Activated naive CD8-positive, alpha-beta T cell treated with anti-CD3 and anti-CD28 coated beads for 36 hours (primary cell): Measurements from ENCODE around the gene FGF12. TPM values are rescaled to one million over a fixed set of nuclear protein-coding genes. Genes with fewer than 3 reads are reported as not detected.

Experiments
- DNase-seq: peaks from one replicate; pipeline ENCODE4 v3.0.0; 2021
- H3K27ac Mint-ChIP-seq: one replicate; pipeline ENCODE4 v1.8.0; 2022; ENCODE audit warnings: mild to moderate bottlenecking, moderate library complexity, mixed read lengths
- H3K27me3 Mint-ChIP-seq: one replicate; pipeline ENCODE4 v1.8.0; 2022; ENCODE audit warnings: mild to moderate bottlenecking, mixed read lengths
- H3K36me3 Mint-ChIP-seq: one replicate; pipeline ENCODE4 v1.8.0; 2021; ENCODE audit warnings: mild to moderate bottlenecking, mixed read lengths
- H3K4me1 Mint-ChIP-seq: one replicate; pipeline ENCODE4 v1.8.0; 2021; ENCODE audit warnings: mixed read lengths
- H3K4me3 Mint-ChIP-seq: one replicate; pipeline ENCODE4 v1.8.0; 2022; ENCODE audit warnings: mild to moderate bottlenecking, moderate library complexity, mixed read lengths
- H3K9me3 Mint-ChIP-seq: one replicate; pipeline ENCODE4 v1.8.0; 2022; ENCODE audit warnings: mixed read lengths
- total RNA-seq, 2 experiments: library from RNA; stranded (reverse); gene quantifications; one replicate each; pipeline ENCODE4 v1.2.3, GENCODE V29; 2021

The FGF12 gene
- total RNA-seq, 2 experiments from 2014 or later, result not detected

DNA sequence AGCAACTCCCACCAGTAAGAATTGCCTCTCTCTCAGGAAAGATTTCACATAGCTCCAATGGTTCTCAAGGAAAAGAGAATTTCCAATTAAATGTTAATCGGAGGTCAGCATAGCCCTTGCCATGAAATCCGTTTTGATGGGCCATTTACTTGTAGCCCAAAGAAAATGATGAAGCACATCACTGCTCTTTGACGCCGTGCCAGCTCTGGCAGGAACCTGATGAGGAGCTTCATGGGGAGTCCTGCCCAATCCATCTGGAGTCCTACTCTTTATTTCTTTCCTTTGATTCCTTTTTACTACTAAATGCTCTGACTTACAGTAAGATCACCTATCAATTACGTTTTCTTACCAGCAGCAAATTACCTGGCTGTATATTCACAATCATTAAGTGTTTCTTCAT lies 84.7 kb downstream of the FGF12 start:
- no peak overlapping the region for H3K27ac Mint-ChIP-seq
- no peak for DNase-seq
- no peak overlapping the region for H3K4me3 Mint-ChIP-seq
- no peaks in the 10 kb centered on the region for H3K4me1 Mint-ChIP-seq
- H3K9me3 Mint-ChIP-seq, result no peaks in the 10 kb centered on the region
- H3K36me3 Mint-ChIP-seq, result no peaks in the 10 kb centered on the region
- H3K27me3 Mint-ChIP-seq, result peaks cover 8% of the 10 kb centered on the region

DNA sequence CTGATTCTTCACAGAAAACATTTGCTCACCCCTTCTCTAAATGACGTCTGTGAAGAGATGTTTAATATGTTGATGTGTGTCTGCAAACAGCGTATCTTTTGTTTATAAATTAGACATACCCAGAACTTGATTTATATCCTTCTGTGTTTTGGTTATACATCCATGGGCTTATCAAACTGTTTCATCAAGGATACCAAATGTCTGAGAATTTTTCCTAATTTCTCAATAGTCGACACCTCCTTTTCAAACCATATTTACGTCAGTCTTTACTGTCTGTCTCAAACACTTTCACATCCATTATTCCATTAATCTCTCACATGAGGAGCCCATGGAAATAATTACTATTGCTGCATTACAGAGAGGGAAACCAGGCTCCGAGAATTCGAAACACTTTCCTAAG lies 85.4 kb downstream of the FGF12 start:
- Mint-ChIP-seq H3K4me3 (no peak overlapping the region), H3K36me3 (no peaks in the 10 kb centered on the region), H3K4me1 (no peaks in the 10 kb centered on the region), H3K27ac (no peak overlapping the region), H3K27me3 (peaks cover 8% of the 10 kb centered on the region), H3K9me3 (no peaks in the 10 kb centered on the region)
- DNase-seq, result no peak

DNA sequence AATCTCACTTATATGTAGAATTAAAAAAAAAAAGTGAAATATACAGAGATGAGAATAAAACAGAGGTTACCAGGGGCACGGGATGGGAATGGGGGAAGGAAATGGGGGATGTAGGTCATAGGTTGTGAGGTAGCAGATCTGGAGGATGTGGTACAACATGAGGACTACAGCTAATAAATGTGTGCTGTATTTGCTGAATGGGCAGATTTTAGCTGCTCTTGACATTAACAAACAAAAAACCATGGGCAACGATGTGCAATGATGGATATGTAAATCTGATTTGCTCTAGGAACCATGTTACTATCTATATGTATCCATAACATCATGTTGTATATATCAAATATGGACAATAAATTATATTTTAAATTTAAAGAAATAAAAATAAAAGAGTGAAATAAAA lies 87.4 kb downstream of the FGF12 start:
- Mint-ChIP-seq H3K4me1 (no peaks in the 10 kb centered on the region), H3K27ac (no peak overlapping the region), H3K9me3 (no peaks in the 10 kb centered on the region), H3K36me3 (no peaks in the 10 kb centered on the region), H3K27me3 (peaks cover 8% of the 10 kb centered on the region), H3K4me3 (no peak overlapping the region)
- no peak for DNase-seq

DNA sequence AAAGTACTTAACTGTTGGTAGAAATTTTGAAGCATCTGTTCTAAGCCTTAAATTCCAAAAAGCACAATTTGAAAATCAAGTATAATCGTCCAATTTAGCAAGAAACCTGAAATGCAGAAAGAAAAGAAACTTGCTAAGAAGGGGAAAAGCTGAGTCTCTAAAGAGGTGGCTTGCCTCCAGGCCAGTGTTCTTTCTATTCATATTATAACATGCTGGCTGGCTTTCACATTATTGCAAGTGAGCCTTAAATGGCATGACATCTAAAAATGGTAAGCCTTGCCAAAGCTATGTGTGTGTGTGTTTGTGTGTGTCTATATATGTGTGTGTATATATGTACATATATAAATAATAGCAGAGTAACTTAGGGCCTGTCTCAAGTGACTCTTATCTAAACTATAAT lies 89.5 kb downstream of the FGF12 start:
- H3K27me3 Mint-ChIP-seq, result peaks cover 3% of the 10 kb centered on the region
- no peak overlapping the region for H3K4me3 Mint-ChIP-seq
- no peaks in the 10 kb centered on the region for H3K4me1 Mint-ChIP-seq

DNA sequence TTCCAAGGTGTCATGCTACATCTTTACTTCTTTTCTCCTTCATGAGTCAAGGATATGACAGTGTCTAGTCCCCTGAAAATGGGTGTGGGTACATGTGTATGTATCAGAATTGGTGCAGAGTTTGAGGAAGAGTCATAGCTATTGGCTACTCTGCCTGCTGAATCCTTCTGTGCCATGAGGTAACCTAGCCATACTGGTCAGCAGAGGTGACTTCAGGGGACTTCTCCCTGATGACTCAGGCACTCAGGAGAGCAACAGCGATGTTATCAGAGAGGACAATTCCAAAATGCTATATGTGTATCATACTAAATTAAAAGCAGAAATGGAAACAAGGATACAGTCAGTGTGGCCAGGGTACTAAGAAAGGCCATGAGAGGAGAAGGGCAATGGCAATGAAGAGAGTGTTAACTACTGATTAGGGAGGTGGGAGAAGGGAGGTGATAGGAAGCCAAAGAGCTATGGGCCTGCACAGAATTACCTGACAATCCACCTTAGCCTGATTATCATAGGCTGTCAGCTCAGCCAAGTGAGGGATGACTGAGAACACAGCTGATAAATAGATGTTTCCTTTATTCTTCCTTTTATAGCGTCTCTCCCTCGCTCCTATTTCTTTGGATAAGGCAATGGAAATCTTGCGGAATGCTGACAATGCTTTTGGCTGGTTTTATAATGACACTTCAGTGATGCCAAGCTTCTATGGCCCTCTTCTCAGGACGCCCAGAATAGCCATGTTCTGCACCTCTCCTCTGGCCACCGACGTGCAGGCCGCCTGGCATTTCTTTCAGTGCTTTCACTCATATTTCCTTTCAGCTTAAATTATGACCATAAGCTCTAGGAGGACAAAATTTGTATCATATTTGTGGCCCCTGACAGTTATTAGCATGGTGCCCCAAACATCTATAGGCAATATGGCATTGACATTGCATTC lies 90.6 kb downstream of the FGF12 start:
- DNase-seq, result no peak
- Mint-ChIP-seq H3K9me3 (no peaks in the 10 kb centered on the region), H3K27me3 (peaks cover 3% of the 10 kb centered on the region), H3K4me1 (no peaks in the 10 kb centered on the region), H3K4me3 (no peak overlapping the region), H3K36me3 (no peaks in the 10 kb centered on the region), H3K27ac (no peak overlapping the region)

More for the DNA sequence above, 89.5 kb downstream of the FGF12 start:
- no peaks in the 10 kb centered on the region for H3K9me3 Mint-ChIP-seq
- no peaks in the 10 kb centered on the region for H3K36me3 Mint-ChIP-seq
- DNase-seq, result no peak
- H3K27ac Mint-ChIP-seq, result no peak overlapping the region

DNA sequence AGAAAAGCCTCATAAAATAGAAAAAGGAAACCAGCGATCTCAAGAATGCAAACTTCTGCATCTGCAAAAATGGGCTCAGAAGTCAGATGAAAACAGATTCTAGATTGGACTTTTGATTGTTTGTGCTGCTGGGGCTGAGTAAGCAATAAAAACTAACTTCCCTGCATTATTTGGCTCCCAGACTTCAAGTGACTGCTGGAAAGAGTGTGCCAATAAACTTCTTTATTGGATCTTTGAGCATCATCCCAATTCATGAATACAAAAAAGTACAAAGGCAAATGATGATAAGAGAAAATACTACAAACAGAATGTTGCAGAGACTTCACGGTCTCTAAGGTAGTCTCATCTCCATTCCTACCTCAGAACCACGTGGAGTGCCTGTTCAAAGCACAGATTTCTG lies 97.9 kb downstream of the FGF12 start:
- Mint-ChIP-seq H3K27me3 (peaks cover 3% of the 10 kb centered on the region), H3K9me3 (no peaks in the 10 kb centered on the region), H3K36me3 (no peaks in the 10 kb centered on the region), H3K27ac (no peak overlapping the region), H3K4me1 (no peaks in the 10 kb centered on the region), H3K4me3 (no peak overlapping the region)
- no peak for DNase-seq

DNA sequence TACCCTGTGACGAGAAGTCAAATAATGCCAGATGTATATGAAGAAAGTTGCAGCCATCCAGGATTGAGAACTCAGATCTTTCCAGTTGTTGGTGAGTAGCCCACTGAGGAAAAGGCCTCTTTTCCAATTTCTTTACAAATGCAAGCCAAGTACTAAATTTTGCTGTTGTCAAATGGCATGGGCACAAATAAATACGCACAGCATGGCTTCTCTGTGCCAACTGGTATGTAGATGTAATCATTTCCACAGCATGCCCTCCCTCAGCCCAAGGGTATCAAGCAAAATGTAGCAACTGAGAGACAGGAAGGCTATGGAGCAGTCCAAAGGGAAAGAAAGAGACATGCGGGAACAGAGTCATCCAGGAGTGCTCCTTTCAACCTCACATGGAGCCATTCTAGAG lies 105.4 kb downstream of the FGF12 start:
- Mint-ChIP-seq H3K27ac (no peak overlapping the region), H3K36me3 (no peaks in the 10 kb centered on the region), H3K27me3 (peaks cover 3% of the 10 kb centered on the region), H3K4me1 (no peaks in the 10 kb centered on the region), H3K4me3 (no peak overlapping the region), H3K9me3 (no peaks in the 10 kb centered on the region)
- DNase-seq, result no peak

DNA sequence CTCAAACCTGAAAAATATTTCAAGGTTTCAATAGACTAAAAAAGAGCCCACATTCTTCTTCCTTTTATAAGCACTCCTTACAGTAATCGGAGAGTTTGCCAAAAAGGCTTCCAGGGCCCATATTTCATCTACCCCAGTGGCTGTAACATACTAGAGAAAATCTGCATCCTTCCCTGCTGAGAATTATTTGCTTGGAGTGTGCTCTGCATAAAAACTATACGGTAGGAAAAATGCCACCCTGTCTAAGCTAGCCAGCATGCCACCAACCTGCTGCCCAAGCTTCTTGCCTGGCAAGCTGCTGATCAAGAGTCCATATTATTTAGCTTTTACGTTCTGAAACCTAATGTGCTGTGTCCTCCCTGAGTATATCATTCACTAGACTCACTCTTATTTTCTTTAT lies 107.1 kb downstream of the FGF12 start:
- Mint-ChIP-seq H3K4me3 (no peak overlapping the region), H3K27me3 (peaks cover 3% of the 10 kb centered on the region), H3K36me3 (no peaks in the 10 kb centered on the region), H3K9me3 (no peaks in the 10 kb centered on the region), H3K27ac (no peak overlapping the region), H3K4me1 (no peaks in the 10 kb centered on the region)
- no peak for DNase-seq

DNA sequence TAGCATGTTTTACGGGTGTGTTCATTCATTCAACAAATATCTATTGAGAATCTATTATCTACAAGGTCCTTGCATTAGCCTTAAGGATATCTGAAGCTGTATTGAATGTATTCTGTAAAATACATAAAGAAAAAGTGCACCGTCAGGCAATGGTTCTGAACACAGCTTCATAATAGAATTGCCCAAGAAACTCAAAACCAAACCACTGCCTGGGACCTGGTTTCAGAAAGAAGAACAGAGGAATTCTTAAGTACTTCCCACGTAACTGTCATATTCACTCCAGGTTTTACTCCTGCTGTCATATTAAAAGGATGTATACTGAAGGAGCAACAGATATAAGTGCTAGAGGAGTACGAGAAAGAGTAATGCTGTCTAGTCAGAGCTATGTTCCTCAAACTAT lies 115.9 kb downstream of the FGF12 start:
- Mint-ChIP-seq H3K4me1 (no peaks in the 10 kb centered on the region), H3K27me3 (no peaks in the 10 kb centered on the region), H3K9me3 (no peaks in the 10 kb centered on the region), H3K4me3 (no peak overlapping the region), H3K27ac (no peak overlapping the region), H3K36me3 (no peaks in the 10 kb centered on the region)
- no peak for DNase-seq

DNA sequence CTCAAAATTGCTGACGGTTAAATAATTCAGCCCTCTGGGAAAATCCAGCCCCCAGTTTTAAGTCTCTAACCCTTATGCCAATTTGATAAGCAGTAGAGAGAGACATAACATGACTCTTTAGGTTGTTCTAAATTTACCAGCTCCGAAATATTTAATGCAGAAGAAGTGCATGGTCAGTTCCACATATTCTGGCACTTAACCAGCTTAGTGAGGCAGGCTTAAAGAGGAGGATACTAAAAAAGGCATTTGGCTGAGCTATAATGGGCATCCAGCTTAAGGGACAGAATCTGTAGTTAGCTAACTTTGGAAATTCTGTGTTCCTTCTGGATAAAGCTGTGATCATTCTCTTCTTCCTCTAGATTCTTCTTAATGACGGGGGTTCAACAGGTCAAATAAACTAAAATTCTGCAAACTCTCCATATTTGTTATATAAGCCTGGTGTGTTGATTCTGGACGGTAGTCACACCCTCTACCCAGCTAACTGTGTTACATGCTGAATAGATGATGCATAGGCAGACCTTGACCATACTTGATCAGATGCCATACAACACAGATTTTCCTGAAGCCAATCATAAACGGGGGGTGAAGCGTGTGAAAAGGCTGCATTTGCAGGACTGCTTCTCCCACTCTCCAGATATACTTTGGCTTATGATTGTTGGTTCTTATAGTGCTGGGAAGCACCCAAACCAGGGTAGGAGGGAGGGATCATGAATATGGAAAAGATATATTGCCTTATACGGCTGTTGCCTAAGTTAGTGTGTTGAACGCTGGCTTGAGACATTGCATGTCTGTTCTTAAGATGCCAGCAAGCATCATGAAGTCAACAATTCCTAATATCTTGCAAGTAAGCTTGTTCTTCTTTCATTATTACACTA lies 118.4 kb downstream of the FGF12 start:
- H3K27ac Mint-ChIP-seq, result no peak overlapping the region
- no peaks in the 10 kb centered on the region for H3K27me3 Mint-ChIP-seq
- no peaks in the 10 kb centered on the region for H3K4me1 Mint-ChIP-seq
- DNase-seq, result no peak
- no peak overlapping the region for H3K4me3 Mint-ChIP-seq
- no peaks in the 10 kb centered on the region for H3K36me3 Mint-ChIP-seq
- no peaks in the 10 kb centered on the region for H3K9me3 Mint-ChIP-seq

DNA sequence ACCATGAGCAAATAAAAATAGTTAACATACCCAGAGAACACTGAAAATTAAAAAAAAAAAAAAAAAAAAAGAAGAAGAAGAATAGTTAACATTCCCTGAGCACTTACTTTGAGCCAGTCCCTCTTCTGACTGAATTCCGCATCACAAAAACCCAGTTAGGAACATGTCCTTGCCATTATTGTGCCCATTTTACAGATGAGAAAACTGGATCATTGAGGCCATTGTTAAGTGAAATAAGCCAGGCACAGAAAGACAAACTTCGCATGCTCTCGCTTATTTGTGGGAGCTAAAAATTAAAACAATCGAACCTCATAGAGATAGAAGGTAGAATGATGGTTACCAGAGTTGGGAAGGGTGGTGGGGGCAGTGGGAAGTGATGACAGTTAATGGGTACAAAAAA lies 119.5 kb downstream of the FGF12 start:
- no peak for DNase-seq
- H3K4me3 Mint-ChIP-seq, result no peak overlapping the region
- H3K9me3 Mint-ChIP-seq, result peaks cover 7% of the 10 kb centered on the region
- no peak overlapping the region for H3K27ac Mint-ChIP-seq
- H3K27me3 Mint-ChIP-seq, result no peaks in the 10 kb centered on the region
- H3K36me3 Mint-ChIP-seq, result no peaks in the 10 kb centered on the region
- H3K4me1 Mint-ChIP-seq, result no peaks in the 10 kb centered on the region

DNA sequence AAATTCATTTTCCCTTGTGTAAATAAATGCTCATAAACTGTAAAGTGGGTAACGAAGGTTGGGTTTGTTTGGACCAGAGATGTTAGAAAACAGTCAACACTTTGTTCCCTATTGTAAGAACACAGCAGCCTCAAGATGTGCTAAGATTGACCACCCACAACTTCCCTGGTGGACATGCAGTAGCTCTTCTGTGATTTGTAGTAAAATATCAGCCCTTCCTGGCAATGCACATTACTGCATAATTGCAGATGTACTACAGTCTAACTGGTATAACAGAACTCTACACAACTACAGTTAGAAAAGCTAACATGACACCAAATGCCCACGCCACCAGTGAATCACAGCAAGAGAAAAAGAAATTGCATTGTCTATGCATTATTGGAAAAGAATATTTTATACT lies 129.4 kb downstream of the FGF12 start:
- no peak for DNase-seq
- no peaks in the 10 kb centered on the region for H3K27me3 Mint-ChIP-seq
- no peaks in the 10 kb centered on the region for H3K4me1 Mint-ChIP-seq
- no peak overlapping the region for H3K27ac Mint-ChIP-seq
- H3K9me3 Mint-ChIP-seq, result peaks cover 8% of the 10 kb centered on the region
- H3K36me3 Mint-ChIP-seq, result no peaks in the 10 kb centered on the region
- H3K4me3 Mint-ChIP-seq, result no peak overlapping the region

DNA sequence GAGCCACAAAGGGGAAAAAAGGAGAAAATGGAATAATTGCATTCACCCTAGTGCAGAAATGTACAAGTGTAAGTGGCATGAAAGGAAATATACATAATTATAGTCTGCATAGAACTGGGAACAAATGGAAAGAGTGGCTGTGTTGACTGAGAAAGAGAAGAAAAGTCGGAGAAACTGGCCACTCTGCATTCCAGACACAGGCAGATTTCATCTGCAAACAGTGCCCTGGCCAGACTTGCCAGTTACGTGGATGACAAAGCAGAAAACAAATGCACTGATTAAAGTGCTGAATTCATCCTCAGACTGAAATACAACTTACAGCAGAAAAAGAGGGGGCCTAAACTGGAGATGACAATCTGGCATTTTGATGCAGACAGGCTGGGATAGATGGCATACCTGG lies 129.8 kb downstream of the FGF12 start:
- Mint-ChIP-seq H3K27ac (no peak overlapping the region), H3K36me3 (no peaks in the 10 kb centered on the region), H3K4me3 (no peak overlapping the region), H3K4me1 (no peaks in the 10 kb centered on the region), H3K27me3 (no peaks in the 10 kb centered on the region), H3K9me3 (peaks cover 4% of the 10 kb centered on the region)
- no peak for DNase-seq

DNA sequence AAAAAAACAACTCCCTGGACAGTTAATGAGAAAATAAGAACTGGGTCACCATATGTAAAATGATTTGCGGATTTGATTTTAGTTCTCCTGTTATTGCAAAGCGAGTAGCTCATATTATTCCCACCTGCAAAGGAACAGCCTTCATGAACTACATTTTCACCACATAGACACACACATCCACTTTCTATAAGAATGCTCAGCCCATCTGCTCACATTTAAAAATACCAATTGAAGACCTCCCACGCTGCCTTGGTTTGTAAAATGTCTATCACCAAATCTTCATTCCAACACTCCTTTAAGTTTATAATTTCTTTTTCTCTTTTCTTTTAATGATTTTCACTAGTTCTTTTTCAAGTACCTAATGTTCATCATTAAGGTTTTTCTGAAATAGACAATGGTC lies 148.6 kb downstream of the FGF12 start:
- H3K27me3 Mint-ChIP-seq, result peaks cover 11% of the 10 kb centered on the region
- H3K27ac Mint-ChIP-seq, result no peak overlapping the region
- H3K9me3 Mint-ChIP-seq, result peaks cover 3% of the 10 kb centered on the region
- H3K4me3 Mint-ChIP-seq, result no peak overlapping the region
- H3K4me1 Mint-ChIP-seq, result no peaks in the 10 kb centered on the region
- no peaks in the 10 kb centered on the region for H3K36me3 Mint-ChIP-seq
- no peak for DNase-seq

DNA sequence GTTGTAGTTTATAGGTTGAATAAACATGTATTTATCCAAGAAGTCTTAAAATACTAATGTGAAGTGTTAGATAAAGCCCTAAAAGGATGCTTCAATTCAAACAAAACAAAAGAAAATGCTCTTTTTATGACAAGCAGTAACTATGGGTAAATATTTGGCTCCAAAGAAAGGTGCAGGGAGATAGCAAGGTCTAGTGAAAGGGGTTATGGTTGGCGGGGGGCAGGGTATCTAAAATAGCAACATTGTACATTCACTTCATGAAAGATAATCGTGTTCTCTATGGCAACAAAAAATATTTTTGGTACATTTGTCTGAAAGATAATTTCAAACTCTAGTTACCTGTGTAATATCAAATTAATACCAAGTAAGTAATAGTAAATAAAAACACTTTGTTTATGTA lies 149.5 kb downstream of the FGF12 start:
- Mint-ChIP-seq H3K4me1 (no peaks in the 10 kb centered on the region), H3K27me3 (peaks cover 14% of the 10 kb centered on the region), H3K36me3 (no peaks in the 10 kb centered on the region), H3K9me3 (peaks cover 3% of the 10 kb centered on the region), H3K27ac (no peak overlapping the region), H3K4me3 (no peak overlapping the region)
- DNase-seq, result no peak
